Measurements from ENCODE around the gene KSR2. TPM values are rescaled to one million over a fixed set of nuclear protein-coding genes. Genes with fewer than 3 reads are reported as not detected.
A peak's percentile ranks its signal among the peaks of the same experiment; 100 is the strongest.

Gene KSR2
- polyA plus RNA-seq, 1 experiment: not detected

DNA sequence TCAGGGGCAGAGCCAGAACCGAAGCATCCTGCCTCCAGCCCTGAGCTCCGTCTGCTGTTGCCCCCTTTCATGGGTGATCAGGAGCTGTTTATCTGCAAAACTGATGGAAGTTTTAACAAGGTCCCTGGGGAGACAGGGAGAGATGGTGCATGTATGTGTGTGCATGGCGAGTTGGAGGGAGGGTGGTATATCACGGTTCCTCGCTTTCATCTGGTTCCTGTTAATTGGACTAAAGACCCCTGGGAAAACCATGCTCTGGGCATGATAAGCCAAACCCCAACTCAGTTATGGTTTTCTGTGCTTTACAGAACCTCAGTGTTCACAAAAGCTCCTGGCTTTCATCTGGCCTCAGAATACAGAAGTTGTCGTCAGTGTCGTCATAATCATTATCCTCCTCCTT lies 133.6 kb downstream of the KSR2 start:
- TF ChIP-seq, protein P1, sequence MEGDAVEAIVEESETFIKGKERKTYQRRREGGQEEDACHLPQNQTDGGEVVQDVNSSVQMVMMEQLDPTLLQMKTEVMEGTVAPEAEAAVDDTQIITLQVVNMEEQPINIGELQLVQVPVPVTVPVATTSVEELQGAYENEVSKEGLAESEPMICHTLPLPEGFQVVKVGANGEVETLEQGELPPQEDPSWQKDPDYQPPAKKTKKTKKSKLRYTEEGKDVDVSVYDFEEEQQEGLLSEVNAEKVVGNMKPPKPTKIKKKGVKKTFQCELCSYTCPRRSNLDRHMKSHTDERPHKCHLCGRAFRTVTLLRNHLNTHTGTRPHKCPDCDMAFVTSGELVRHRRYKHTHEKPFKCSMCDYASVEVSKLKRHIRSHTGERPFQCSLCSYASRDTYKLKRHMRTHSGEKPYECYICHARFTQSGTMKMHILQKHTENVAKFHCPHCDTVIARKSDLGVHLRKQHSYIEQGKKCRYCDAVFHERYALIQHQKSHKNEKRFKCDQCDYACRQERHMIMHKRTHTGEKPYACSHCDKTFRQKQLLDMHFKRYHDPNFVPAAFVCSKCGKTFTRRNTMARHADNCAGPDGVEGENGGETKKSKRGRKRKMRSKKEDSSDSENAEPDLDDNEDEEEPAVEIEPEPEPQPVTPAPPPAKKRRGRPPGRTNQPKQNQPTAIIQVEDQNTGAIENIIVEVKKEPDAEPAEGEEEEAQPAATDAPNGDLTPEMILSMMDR (IDR thresholded peaks at IDR 0.05; ENCODE audit: insufficient read depth, low read depth, low read length): no peak
- ChIA-PET CTCF (interaction anchor here (1.2 to 12.0 kb wide), 5 partner anchors 21 to 633 kb away, joined by 3 to 342 read pairs (median 4); partner anchors contain the start of gene NOS1), POLR2A (no interaction called here)
- H3K4me3 ChIP-seq (ENCODE audit: low read depth, low read length): no peak overlapping the region
- no peaks in the 10 kb centered on the region for H3K27me3 ChIP-seq (ENCODE audit: control insufficient read depth, insufficient read depth, low read length)
- DNase-seq (ENCODE audit: low read depth): no peak
- H3K36me3 ChIP-seq (ENCODE audit: control insufficient read depth, insufficient read depth, low read length): no peaks in the 10 kb centered on the region

GRCh38 chr12:117832459-117833457 lies 136.0 kb downstream of the KSR2 start:
- TF ChIP-seq, protein P1 (IDR thresholded peaks at IDR 0.05; ENCODE audit: insufficient read depth, low read depth, low read length): no peak
- POLR2A ChIA-PET: interaction anchor here (0.6 to 0.7 kb wide), 2 partner anchors 221 to 629 kb away, joined by 3 to 5 read pairs; no protein-coding TSS in a partner anchor
- CTCF ChIA-PET: interaction anchor here (0.8 to 12.0 kb wide), 8 partner anchors 10 to 620 kb away, joined by 3 to 342 read pairs (median 3); partner anchors contain the start of gene NOS1
- Histone ChIP-seq H3K4me3 (ENCODE audit: low read depth, low read length) (no peak overlapping the region), H3K36me3 (ENCODE audit: control insufficient read depth, insufficient read depth, low read length) (no peaks in the 10 kb centered on the region), H3K27me3 (ENCODE audit: control insufficient read depth, insufficient read depth, low read length) (no peaks in the 10 kb centered on the region)
- DNase-seq (ENCODE audit: low read depth): peak; percentile 54

- Histone ChIP-seq H3K36me3 (ENCODE audit: control insufficient read depth, insufficient read depth, low read length) (no peaks in the 10 kb centered on the region), H3K27me3 (ENCODE audit: control insufficient read depth, insufficient read depth, low read length) (no peaks in the 10 kb centered on the region), H3K4me3 (ENCODE audit: low read depth, low read length) (no peak overlapping the region)
- POLR2A ChIA-PET: no interaction called here
- DNase-seq (ENCODE audit: low read depth): peak; percentile 63
- TF ChIP-seq, protein P1 (IDR thresholded peaks at IDR 0.05; ENCODE audit: insufficient read depth, low read depth, low read length): no peak
- CTCF ChIA-PET: interaction anchor here (1.2 to 1.4 kb wide), 2 partner anchors 44 to 242 kb away, joined by 3 to 5 read pairs; no protein-coding TSS in a partner anchor
These were observed 138.3 kb downstream of the KSR2 start for GRCh38 chr12:117830471-117830870.

- no peak overlapping the region for H3K4me3 ChIP-seq (ENCODE audit: low read depth, low read length)
- DNase-seq (ENCODE audit: low read depth): no peak
- no peaks in the 10 kb centered on the region for H3K27me3 ChIP-seq (ENCODE audit: control insufficient read depth, insufficient read depth, low read length)
- ChIA-PET POLR2A (no interaction called here), CTCF (no interaction called here)
- no peaks in the 10 kb centered on the region for H3K36me3 ChIP-seq (ENCODE audit: control insufficient read depth, insufficient read depth, low read length)
- TF ChIP-seq, protein P1 (IDR thresholded peaks at IDR 0.05; ENCODE audit: insufficient read depth, low read depth, low read length): no peak
These were observed 139.7 kb downstream of the KSR2 start for GRCh38 chr12:117829108-117829507.

GRCh38 chr12:117827660-117828059 lies 141.1 kb downstream of the KSR2 start:
- POLR2A ChIA-PET: no interaction called here
- no peak for DNase-seq (ENCODE audit: low read depth)
- Histone ChIP-seq H3K4me3 (ENCODE audit: low read depth, low read length) (no peak overlapping the region), H3K36me3 (ENCODE audit: control insufficient read depth, insufficient read depth, low read length) (no peaks in the 10 kb centered on the region), H3K27me3 (ENCODE audit: control insufficient read depth, insufficient read depth, low read length) (no peaks in the 10 kb centered on the region)
- TF ChIP-seq, protein P1 (IDR thresholded peaks at IDR 0.05; ENCODE audit: insufficient read depth, low read depth, low read length): no peak
- CTCF ChIA-PET: interaction anchor here (0.6 to 2.2 kb wide), 3 partner anchors 9 to 460 kb away, joined by 3 to 11 read pairs (median 4); no protein-coding TSS in a partner anchor

Measured in BJ (cell line).